Coronary artery (tissue), 2 donors: ENCODE results near the gene SPTAN1.
A peak's percentile ranks its signal among the peaks of the same experiment; 100 is the strongest.

Experiments
- DNase-seq: peaks from one replicate; pipeline ENCODE4 v3.0.0-alpha.2; 2017; ENCODE audit warnings: low spot score
- H3K27ac ChIP-seq, 2 donors: fragments of 200-600 bp; sonication (generic); one replicate each; pipeline ENCODE4 v1.5.1; 2016 to 2019
- H3K4me3 ChIP-seq: fragments of 200-600 bp; sonication (generic); 2 replicates; pipeline ENCODE4 v1.5.1; 2016; ENCODE audit warnings: mild to moderate bottlenecking, moderate library complexity
- CTCF ChIP-seq: fragments of 200-600 bp; sonication (generic); IDR thresholded peaks from one replicate; pipeline ENCODE4 v1.5.1; 2019; ENCODE audit warnings: antibody characterized with exemption

Gene SPTAN1

GRCh38 chr9:128633057-128633456, 80.7 kb downstream of the SPTAN1 start:
- no peak overlapping the region for H3K27ac ChIP-seq
- DNase-seq = no peak
- TF ChIP-seq CTCF = no peak
- H3K4me3 ChIP-seq = no peak overlapping the region

GRCh38 chr9:128633601-128634000, 81.2 kb downstream of the SPTAN1 start:
- Histone ChIP-seq H3K4me3 (no peak overlapping the region), H3K27ac (peak overlapping the region in 1 of 2 donors; percentile 99)
- no peak for DNase-seq
- no peak for TF ChIP-seq CTCF

GRCh38 chr9:128634111-128634510, 81.7 kb downstream of the SPTAN1 start:
- H3K4me3 ChIP-seq = no peak overlapping the region
- no peak for DNase-seq
- no peak for TF ChIP-seq CTCF
- H3K27ac ChIP-seq = peak overlapping the region; percentile 76 to 99

- TF ChIP-seq CTCF = no peak
- no peak overlapping the region for H3K4me3 ChIP-seq
- DNase-seq = no peak
- peak overlapping the region; percentile 76 to 99 for H3K27ac ChIP-seq
Measured at GRCh38 chr9:128634651-128635262, 82.4 kb downstream of the SPTAN1 start.

GRCh38 chr9:128635266-128636023, 83.1 kb downstream of the SPTAN1 start:
- TF ChIP-seq CTCF = peak; percentile 75
- DNase-seq = peak; percentile 96
- H3K27ac ChIP-seq = peak overlapping the region; percentile 76 to 99
- H3K4me3 ChIP-seq = peak overlapping the region; percentile 53

GRCh38 chr9:128636024-128636390, 83.6 kb downstream of the SPTAN1 start:
- no peak for TF ChIP-seq CTCF
- Histone ChIP-seq H3K27ac (peak overlapping the region; percentile 76 to 99), H3K4me3 (no peak overlapping the region)
- DNase-seq = no peak
